H1 (cell line): ENCODE data around the gene AOPEP. TPM values are rescaled to one million over a fixed set of nuclear protein-coding genes. Genes with fewer than 3 reads are reported as not detected.

ENCODE experiments used
- CTBP2 ChIP-seq: IDR thresholded peaks from 2 replicates; pipeline ENCODE4 v1.7.0; 2011; ENCODE audit warnings: borderline replicate concordance, mild to moderate bottlenecking, moderate library complexity, mixed read lengths, low read length; ENCODE audit not compliant: insufficient read depth, insufficient read length
- JUND ChIP-seq: IDR thresholded peaks from 2 replicates; pipeline ENCODE4 v1.6.1; 2011; ENCODE audit warnings: mild to moderate bottlenecking, improper control_type of control experiment, low read length
- RBBP5 ChIP-seq: IDR thresholded peaks from 2 replicates; pipeline ENCODE4 v1.7.1; 2012; ENCODE audit warnings: low read depth, mild to moderate bottlenecking, inconsistent platforms, low read length, moderate library complexity, borderline replicate concordance
- RNF2 ChIP-seq: fragments of 200-900, 300-1000 bp; sonication (generic); IDR thresholded peaks from 2 replicates; pipeline ENCODE4 v1.7.1; 2016; ENCODE audit warnings: borderline replicate concordance, low read depth, mild to moderate bottlenecking, antibody characterized with exemption, low read length; ENCODE audit not compliant: poor library complexity, severe bottlenecking; ENCODE audit errors: missing control alignments
- RXRA ChIP-seq: IDR thresholded peaks from 2 replicates; pipeline ENCODE4 v1.6.1; 2011; ENCODE audit warnings: low read depth, mild to moderate bottlenecking, low read length, moderate library complexity; ENCODE audit not compliant: insufficient read depth
- TAF1 ChIP-seq: IDR thresholded peaks from 2 replicates; pipeline ENCODE4 v1.6.1; 2011; ENCODE audit warnings: mild to moderate bottlenecking, low read depth, low read length
- polyA plus RNA-seq, 7 experiments: library from polyadenylated mRNA; depleted of rRNA in 3 of 7; stranded (reverse) in 5 of 7; unstranded in 2 of 7; fragments of >200 nt in 5 of 7; fragments of 200-250 nt in 2 of 7; gene quantifications; 1 replicate in 5 of 7; 2 replicates in 1 of 7; 4 replicates in 1 of 7; pipeline versions ENCODE4 v1.2.1 to v1.2.3, GENCODE V29; 2011 to 2013; ENCODE audit warnings: missing spikeins in 2 of 7, mixed read lengths in 2 of 7
- total RNA-seq: library from RNA; stranded (reverse); fragmentation: NEBNext Ultra II Directional; extraction: Animal tissue kit (Norgen Biotek cat#: 25700); gene quantifications from 2 replicates; pipeline ENCODE4 v1.2.1, GENCODE V29; 2021
- TF ChIP-seq, protein P1 (sequence below): fragments of 300-600 bp; sonication (generic); IDR thresholded peaks from 2 replicates; pipeline ENCODE4 v1.7.1; 2012; ENCODE audit warnings: low read length, moderate library complexity, mild to moderate bottlenecking, inconsistent platforms; ENCODE audit not compliant: insufficient replicate concordance
- TF ChIP-seq, protein P2 (sequence below): IDR thresholded peaks from 2 replicates; pipeline ENCODE4 v1.6.1; 2011; ENCODE audit warnings: low read depth, mild to moderate bottlenecking, low read length; ENCODE audit not compliant: insufficient read depth
- TF ChIP-seq, protein P3 (sequence below): IDR thresholded peaks from 2 replicates; pipeline ENCODE4 v1.6.1; 2011; ENCODE audit warnings: low read length, improper control_type of control experiment

Gene AOPEP
- total and polyA plus RNA-seq, 2 of the 8 experiments (the other 6 are each of a cell fraction or from before 2014, with no cell fraction given), result 6.1 to 14.3 TPM

DNA sequence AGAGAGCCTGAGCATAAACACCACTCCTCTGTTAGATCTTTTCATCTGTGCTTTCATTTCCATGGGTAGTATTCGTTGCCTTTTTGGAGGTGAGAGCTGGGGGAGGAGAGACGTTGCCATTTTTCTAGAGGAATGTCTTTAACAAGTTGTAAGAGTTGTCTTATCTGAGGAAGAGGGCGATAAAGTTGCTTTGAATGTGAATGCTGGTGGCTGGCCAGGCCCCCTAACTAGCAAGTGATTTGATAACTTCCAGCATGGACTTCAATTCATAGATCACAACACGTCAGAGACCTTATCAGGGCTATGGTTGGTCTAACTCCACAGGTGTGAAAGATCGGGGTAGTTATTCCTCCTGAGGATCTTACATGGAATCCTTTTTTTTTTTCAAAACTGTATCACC lies 30.0 kb upstream of the AOPEP start (continued):
- TF ChIP-seq, protein P1, sequence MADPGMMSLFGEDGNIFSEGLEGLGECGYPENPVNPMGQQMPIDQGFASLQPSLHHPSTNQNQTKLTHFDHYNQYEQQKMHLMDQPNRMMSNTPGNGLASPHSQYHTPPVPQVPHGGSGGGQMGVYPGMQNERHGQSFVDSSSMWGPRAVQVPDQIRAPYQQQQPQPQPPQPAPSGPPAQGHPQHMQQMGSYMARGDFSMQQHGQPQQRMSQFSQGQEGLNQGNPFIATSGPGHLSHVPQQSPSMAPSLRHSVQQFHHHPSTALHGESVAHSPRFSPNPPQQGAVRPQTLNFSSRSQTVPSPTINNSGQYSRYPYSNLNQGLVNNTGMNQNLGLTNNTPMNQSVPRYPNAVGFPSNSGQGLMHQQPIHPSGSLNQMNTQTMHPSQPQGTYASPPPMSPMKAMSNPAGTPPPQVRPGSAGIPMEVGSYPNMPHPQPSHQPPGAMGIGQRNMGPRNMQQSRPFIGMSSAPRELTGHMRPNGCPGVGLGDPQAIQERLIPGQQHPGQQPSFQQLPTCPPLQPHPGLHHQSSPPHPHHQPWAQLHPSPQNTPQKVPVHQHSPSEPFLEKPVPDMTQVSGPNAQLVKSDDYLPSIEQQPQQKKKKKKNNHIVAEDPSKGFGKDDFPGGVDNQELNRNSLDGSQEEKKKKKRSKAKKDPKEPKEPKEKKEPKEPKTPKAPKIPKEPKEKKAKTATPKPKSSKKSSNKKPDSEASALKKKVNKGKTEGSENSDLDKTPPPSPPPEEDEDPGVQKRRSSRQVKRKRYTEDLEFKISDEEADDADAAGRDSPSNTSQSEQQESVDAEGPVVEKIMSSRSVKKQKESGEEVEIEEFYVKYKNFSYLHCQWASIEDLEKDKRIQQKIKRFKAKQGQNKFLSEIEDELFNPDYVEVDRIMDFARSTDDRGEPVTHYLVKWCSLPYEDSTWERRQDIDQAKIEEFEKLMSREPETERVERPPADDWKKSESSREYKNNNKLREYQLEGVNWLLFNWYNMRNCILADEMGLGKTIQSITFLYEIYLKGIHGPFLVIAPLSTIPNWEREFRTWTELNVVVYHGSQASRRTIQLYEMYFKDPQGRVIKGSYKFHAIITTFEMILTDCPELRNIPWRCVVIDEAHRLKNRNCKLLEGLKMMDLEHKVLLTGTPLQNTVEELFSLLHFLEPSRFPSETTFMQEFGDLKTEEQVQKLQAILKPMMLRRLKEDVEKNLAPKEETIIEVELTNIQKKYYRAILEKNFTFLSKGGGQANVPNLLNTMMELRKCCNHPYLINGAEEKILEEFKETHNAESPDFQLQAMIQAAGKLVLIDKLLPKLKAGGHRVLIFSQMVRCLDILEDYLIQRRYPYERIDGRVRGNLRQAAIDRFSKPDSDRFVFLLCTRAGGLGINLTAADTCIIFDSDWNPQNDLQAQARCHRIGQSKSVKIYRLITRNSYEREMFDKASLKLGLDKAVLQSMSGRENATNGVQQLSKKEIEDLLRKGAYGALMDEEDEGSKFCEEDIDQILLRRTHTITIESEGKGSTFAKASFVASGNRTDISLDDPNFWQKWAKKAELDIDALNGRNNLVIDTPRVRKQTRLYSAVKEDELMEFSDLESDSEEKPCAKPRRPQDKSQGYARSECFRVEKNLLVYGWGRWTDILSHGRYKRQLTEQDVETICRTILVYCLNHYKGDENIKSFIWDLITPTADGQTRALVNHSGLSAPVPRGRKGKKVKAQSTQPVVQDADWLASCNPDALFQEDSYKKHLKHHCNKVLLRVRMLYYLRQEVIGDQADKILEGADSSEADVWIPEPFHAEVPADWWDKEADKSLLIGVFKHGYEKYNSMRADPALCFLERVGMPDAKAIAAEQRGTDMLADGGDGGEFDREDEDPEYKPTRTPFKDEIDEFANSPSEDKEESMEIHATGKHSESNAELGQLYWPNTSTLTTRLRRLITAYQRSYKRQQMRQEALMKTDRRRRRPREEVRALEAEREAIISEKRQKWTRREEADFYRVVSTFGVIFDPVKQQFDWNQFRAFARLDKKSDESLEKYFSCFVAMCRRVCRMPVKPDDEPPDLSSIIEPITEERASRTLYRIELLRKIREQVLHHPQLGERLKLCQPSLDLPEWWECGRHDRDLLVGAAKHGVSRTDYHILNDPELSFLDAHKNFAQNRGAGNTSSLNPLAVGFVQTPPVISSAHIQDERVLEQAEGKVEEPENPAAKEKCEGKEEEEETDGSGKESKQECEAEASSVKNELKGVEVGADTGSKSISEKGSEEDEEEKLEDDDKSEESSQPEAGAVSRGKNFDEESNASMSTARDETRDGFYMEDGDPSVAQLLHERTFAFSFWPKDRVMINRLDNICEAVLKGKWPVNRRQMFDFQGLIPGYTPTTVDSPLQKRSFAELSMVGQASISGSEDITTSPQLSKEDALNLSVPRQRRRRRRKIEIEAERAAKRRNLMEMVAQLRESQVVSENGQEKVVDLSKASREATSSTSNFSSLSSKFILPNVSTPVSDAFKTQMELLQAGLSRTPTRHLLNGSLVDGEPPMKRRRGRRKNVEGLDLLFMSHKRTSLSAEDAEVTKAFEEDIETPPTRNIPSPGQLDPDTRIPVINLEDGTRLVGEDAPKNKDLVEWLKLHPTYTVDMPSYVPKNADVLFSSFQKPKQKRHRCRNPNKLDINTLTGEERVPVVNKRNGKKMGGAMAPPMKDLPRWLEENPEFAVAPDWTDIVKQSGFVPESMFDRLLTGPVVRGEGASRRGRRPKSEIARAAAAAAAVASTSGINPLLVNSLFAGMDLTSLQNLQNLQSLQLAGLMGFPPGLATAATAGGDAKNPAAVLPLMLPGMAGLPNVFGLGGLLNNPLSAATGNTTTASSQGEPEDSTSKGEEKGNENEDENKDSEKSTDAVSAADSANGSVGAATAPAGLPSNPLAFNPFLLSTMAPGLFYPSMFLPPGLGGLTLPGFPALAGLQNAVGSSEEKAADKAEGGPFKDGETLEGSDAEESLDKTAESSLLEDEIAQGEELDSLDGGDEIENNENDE, result no peak
- no peak for TF ChIP-seq CTBP2
- TF ChIP-seq, protein P2, sequence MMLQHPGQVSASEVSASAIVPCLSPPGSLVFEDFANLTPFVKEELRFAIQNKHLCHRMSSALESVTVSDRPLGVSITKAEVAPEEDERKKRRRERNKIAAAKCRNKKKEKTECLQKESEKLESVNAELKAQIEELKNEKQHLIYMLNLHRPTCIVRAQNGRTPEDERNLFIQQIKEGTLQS, result no peak
- no peak for TF ChIP-seq TAF1
- no peak for TF ChIP-seq RBBP5
- TF ChIP-seq, protein P3, sequence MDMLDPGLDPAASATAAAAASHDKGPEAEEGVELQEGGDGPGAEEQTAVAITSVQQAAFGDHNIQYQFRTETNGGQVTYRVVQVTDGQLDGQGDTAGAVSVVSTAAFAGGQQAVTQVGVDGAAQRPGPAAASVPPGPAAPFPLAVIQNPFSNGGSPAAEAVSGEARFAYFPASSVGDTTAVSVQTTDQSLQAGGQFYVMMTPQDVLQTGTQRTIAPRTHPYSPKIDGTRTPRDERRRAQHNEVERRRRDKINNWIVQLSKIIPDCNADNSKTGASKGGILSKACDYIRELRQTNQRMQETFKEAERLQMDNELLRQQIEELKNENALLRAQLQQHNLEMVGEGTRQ, result no peak
- no peak for TF ChIP-seq RNF2
- no peak for TF ChIP-seq RXRA
- TF ChIP-seq JUND, result no peak
